H1 (cell line): Measurements from ENCODE around the gene VAX1. TPM values are rescaled to one million over a fixed set of nuclear protein-coding genes. Genes with fewer than 3 reads are reported as not detected.

Source experiments
- CTCF ChIA-PET: fragments of 300-600 bp; sonication (Branson Sonifier 250); formaldehyde crosslinking; loops from one replicate; lab custom pipeline; 2021; ENCODE audit not compliant: partially characterized antibody; lab: Charles Lee
- POLR2A ChIA-PET: fragments of 300-600 bp; sonication (Branson Sonifier 250); formaldehyde crosslinking; loops from one replicate; lab custom pipeline; 2021; ENCODE audit warnings: inconsistent platforms; ENCODE audit not compliant: partially characterized antibody; lab: Charles Lee
- DNase-seq, 2 experiments: peaks; one replicate each; pipeline versions ENCODE4 v3.0.0 to v3.0.0-alpha.2; 2010 to 2022; ENCODE audit warnings: low spot score in 2 of 2, low read depth in 1 of 2, mixed read lengths in 1 of 2
- FAIRE-seq: peaks from 2 replicates; lab custom pipeline; 2011; peaks lifted over from hg19 to GRCh38; lab: Jason Lieb, UNC
- H2AFZ ChIP-seq: 2 replicates; pipeline ENCODE4 v1.8.1; 2012; ENCODE audit warnings: low read length, inconsistent platforms
- H2AK5ac ChIP-seq: 2 replicates; pipeline ENCODE4 v1.6.1; 2013; ENCODE audit warnings: low read depth, low read length
- H2BK120ac ChIP-seq: replicated peaks from 2 replicates; pipeline ENCODE3; 2013; ENCODE audit warnings: low read depth, low read length, inconsistent platforms
- H2BK12ac ChIP-seq: 2 replicates; pipeline ENCODE4 v1.6.1; 2013; ENCODE audit warnings: low read depth, low read length
- H2BK15ac ChIP-seq: 2 replicates; pipeline ENCODE4 v1.6.1; 2013; ENCODE audit warnings: low read length
- H2BK20ac ChIP-seq: 2 replicates; pipeline ENCODE4 v1.6.1; 2013; ENCODE audit warnings: low read length
- H2BK5ac ChIP-seq: 2 replicates; pipeline ENCODE4 v1.6.1; 2013; ENCODE audit warnings: low read depth, low read length
- H3K14ac ChIP-seq: 2 replicates; pipeline ENCODE4 v1.6.1; 2013; ENCODE audit warnings: inconsistent platforms; ENCODE audit not compliant: insufficient read length
- H3K18ac ChIP-seq: 2 replicates; pipeline ENCODE4 v1.6.1; 2013; ENCODE audit warnings: low read length; ENCODE audit errors: extremely low read depth
- H3K23ac ChIP-seq: 2 replicates; pipeline ENCODE4 v1.6.1; 2013; ENCODE audit warnings: inconsistent platforms; ENCODE audit not compliant: insufficient read length
- H3K23me2 ChIP-seq: 2 replicates; pipeline ENCODE4 v1.6.1; 2013; ENCODE audit warnings: low read depth, low read length
- H3K27ac ChIP-seq: 2 replicates; pipeline ENCODE4 v1.6.1; 2011; ENCODE audit warnings: low read depth, low read length, inconsistent platforms
- H3K27me3 ChIP-seq, 4 experiments: replicated peaks in 1 of 4; 1 replicate in 1 of 4; 2 replicates in 3 of 4; pipeline versions ENCODE4 v1.6.1 to v1.8.1; 2011 to 2013; ENCODE audit warnings: low read length in 3 of 4, mild to moderate bottlenecking in 3 of 4, inconsistent platforms in 2 of 4, mixed read lengths in 2 of 4, moderate library complexity in 1 of 4; ENCODE audit not compliant: control insufficient read depth in 3 of 4, insufficient read depth in 3 of 4; ENCODE audit errors: extremely low read depth in 1 of 4
- H3K36me3 ChIP-seq, 4 experiments: 2 replicates each; pipeline versions ENCODE4 v1.6.1 to v1.8.1; 2011 to 2013; ENCODE audit warnings: mild to moderate bottlenecking in 4 of 4, low read length in 3 of 4, moderate library complexity in 2 of 4, control low read depth in 1 of 4, inconsistent platforms in 1 of 4; ENCODE audit not compliant: insufficient read depth in 4 of 4, control insufficient read depth in 2 of 4
- H3K4ac ChIP-seq: replicated peaks from 2 replicates; pipeline ENCODE3; 2013; ENCODE audit warnings: low read length, low read depth, mixed read lengths, inconsistent platforms; ENCODE audit not compliant: insufficient read length
- H3K4me1 ChIP-seq, 4 experiments: replicated peaks in 1 of 4; 1 replicate in 1 of 4; 2 replicates in 3 of 4; pipeline versions ENCODE4 v1.6.1 to v1.8.1; 2011 to 2013; ENCODE audit warnings: low read length in 3 of 4, inconsistent platforms in 2 of 4, mixed read lengths in 1 of 4; ENCODE audit not compliant: insufficient read depth in 4 of 4, control insufficient read depth in 3 of 4
- H3K4me2 ChIP-seq, 2 experiments: 2 replicates each; pipeline versions ENCODE4 v1.6.1 to v1.8.1; 2011 to 2013; ENCODE audit warnings: low read depth in 2 of 2, low read length in 2 of 2, control low read depth in 1 of 2, inconsistent platforms in 1 of 2, mild to moderate bottlenecking in 1 of 2; ENCODE audit not compliant: insufficient read depth in 1 of 2
- H3K4me3 ChIP-seq, 4 experiments: fragments of 200-600, 300-600 bp in 1 of 4; sonication (generic), shearing (Covaris generic), sonication (Bioruptor Twin) in 1 of 4; 2 replicates each; pipeline versions ENCODE4 v1.5.1 to v1.8.1; 2011 to 2016; ENCODE audit warnings: low read length in 4 of 4, low read depth in 3 of 4, control low read depth in 2 of 4, inconsistent platforms in 2 of 4, mild to moderate bottlenecking in 2 of 4, mixed read lengths in 1 of 4, moderate library complexity in 1 of 4; ENCODE audit not compliant: insufficient read depth in 2 of 4; ENCODE audit errors: extremely low read depth in 1 of 4
- H3K56ac ChIP-seq: replicated peaks from 2 replicates; pipeline ENCODE3; 2013; ENCODE audit warnings: low read depth, mild to moderate bottlenecking, mixed read lengths, low read length, inconsistent platforms; ENCODE audit not compliant: insufficient read length
- H3K79me1 ChIP-seq: 2 replicates; pipeline ENCODE4 v1.6.1; 2013; ENCODE audit warnings: low read depth, low read length, control low read depth
- H3K79me2 ChIP-seq, 2 experiments: 2 replicates each; pipeline versions ENCODE4 v1.6.1 to v1.8.1; 2012 to 2013; ENCODE audit warnings: low read length in 2 of 2, mild to moderate bottlenecking in 2 of 2, inconsistent platforms in 1 of 2; ENCODE audit not compliant: insufficient read depth in 2 of 2, control insufficient read depth in 1 of 2
- H3K9ac ChIP-seq, 4 experiments: replicated peaks in 1 of 4; 1 replicate in 1 of 4; 2 replicates in 3 of 4; pipeline versions ENCODE4 v1.6.1 to v1.8.1; 2011 to 2013; ENCODE audit warnings: low read depth in 3 of 4, low read length in 3 of 4, control low read depth in 2 of 4, mild to moderate bottlenecking in 2 of 4, moderate library complexity in 2 of 4, inconsistent platforms in 1 of 4; ENCODE audit errors: extremely low read depth in 1 of 4
- H3K9me3 ChIP-seq, 2 experiments: 2 replicates each; pipeline versions ENCODE4 v1.6.1 to v1.8.1; 2012 to 2013; ENCODE audit warnings: mild to moderate bottlenecking in 2 of 2, moderate library complexity in 2 of 2, control low read depth in 1 of 2, inconsistent platforms in 1 of 2, low read depth in 1 of 2, low read length in 1 of 2, mixed read lengths in 1 of 2; ENCODE audit not compliant: insufficient read depth in 2 of 2
- H4K20me1 ChIP-seq, 2 experiments: replicated peaks in 1 of 2; 2 replicates each; pipeline versions ENCODE3 to v1.8.1; 2011 to 2013; ENCODE audit warnings: inconsistent platforms in 2 of 2, low read length in 2 of 2, mild to moderate bottlenecking in 1 of 2; ENCODE audit not compliant: insufficient read depth in 2 of 2, control insufficient read depth in 1 of 2
- H4K5ac ChIP-seq: 2 replicates; pipeline ENCODE4 v1.6.1; 2013; ENCODE audit warnings: low read length, low read depth, mixed read lengths, inconsistent platforms; ENCODE audit not compliant: insufficient read length
- H4K8ac ChIP-seq: 2 replicates; pipeline ENCODE4 v1.8.0; 2013; ENCODE audit warnings: mild to moderate bottlenecking, moderate library complexity, low read length, inconsistent platforms; ENCODE audit not compliant: insufficient read depth; ENCODE audit errors: extremely low read depth
- H4K91ac ChIP-seq: replicated peaks from 2 replicates; pipeline ENCODE3; 2013; ENCODE audit warnings: low read length, mixed read lengths, inconsistent platforms; ENCODE audit not compliant: insufficient read length
- CTBP2 ChIP-seq: IDR thresholded peaks from 2 replicates; pipeline ENCODE4 v1.7.0; 2011; ENCODE audit warnings: borderline replicate concordance, mild to moderate bottlenecking, moderate library complexity, mixed read lengths, low read length; ENCODE audit not compliant: insufficient read depth, insufficient read length
- KDM4A ChIP-seq: IDR thresholded peaks from one replicate; pipeline ENCODE4 v1.7.1; 2012; ENCODE audit warnings: low read depth, mild to moderate bottlenecking, moderate library complexity, low read length, inconsistent platforms; ENCODE audit not compliant: severe bottlenecking
- SUZ12 ChIP-seq: fragments of 200-600 bp; sonication (generic); IDR thresholded peaks from 2 replicates; pipeline ENCODE4 v1.6.1; 2012; ENCODE audit warnings: mild to moderate bottlenecking, inconsistent platforms, low read length, moderate library complexity, mixed read lengths
- YY1 ChIP-seq: IDR thresholded peaks from 2 replicates; pipeline ENCODE4 v1.6.1; 2011; ENCODE audit warnings: low read depth, mild to moderate bottlenecking, low read length
- WGBS, 2 experiments: shearing (Covaris generic) in 1 of 2; methylation state at CpG; one replicate each; pipeline versions ENCODE4 v1.1.6 to v1.1.7; 2013 to 2015; ENCODE audit warnings: low lambda C conversion rate in 2 of 2, mixed read lengths in 2 of 2, inconsistent platforms in 1 of 2, low coverage in 1 of 2, missing lambda C conversion rate in 1 of 2; ENCODE audit not compliant: insufficient replicate concordance in 2 of 2, insufficient coverage in 1 of 2, insufficient read length in 1 of 2; ENCODE audit errors: extremely low coverage in 1 of 2, missing lambda C conversion rate in 1 of 2; 5-methylcytosine and 5-hydroxymethylcytosine counted together
- polyA plus RNA-seq, 7 experiments: library from polyadenylated mRNA; depleted of rRNA in 3 of 7; stranded (reverse) in 5 of 7; unstranded in 2 of 7; fragments of >200 nt in 5 of 7; fragments of 200-250 nt in 2 of 7; gene quantifications; 1 replicate in 5 of 7; 2 replicates in 1 of 7; 4 replicates in 1 of 7; pipeline versions ENCODE4 v1.2.1 to v1.2.3, GENCODE V29; 2011 to 2013; ENCODE audit warnings: missing spikeins in 2 of 7, mixed read lengths in 2 of 7
- total RNA-seq: library from RNA; stranded (reverse); fragmentation: NEBNext Ultra II Directional; extraction: Animal tissue kit (Norgen Biotek cat#: 25700); gene quantifications from 2 replicates; pipeline ENCODE4 v1.2.1, GENCODE V29; 2021
- TF ChIP-seq, protein P1 (sequence below), 3 experiments: IDR thresholded peaks; 1 replicate in 2 of 3; 2 replicates in 1 of 3; pipeline versions ENCODE4 v1.5.1 to v1.6.1; 2011; ENCODE audit warnings: low read length in 3 of 3, mild to moderate bottlenecking in 3 of 3, inconsistent platforms in 2 of 3, low read depth in 1 of 3, moderate library complexity in 1 of 3; ENCODE audit not compliant: insufficient read depth in 1 of 3; ENCODE audit errors: control extremely low read depth in 1 of 3
- TF ChIP-seq, protein P2 (sequence below): IDR thresholded peaks from 2 replicates; pipeline ENCODE4 v1.6.1; 2011; ENCODE audit warnings: low read depth, mild to moderate bottlenecking, low read length; ENCODE audit not compliant: insufficient read depth

The VAX1 gene
- total and polyA plus RNA-seq, 2 of the 8 experiments (the other 6 are each of a cell fraction or from before 2014, with no cell fraction given), result not detected

DNA sequence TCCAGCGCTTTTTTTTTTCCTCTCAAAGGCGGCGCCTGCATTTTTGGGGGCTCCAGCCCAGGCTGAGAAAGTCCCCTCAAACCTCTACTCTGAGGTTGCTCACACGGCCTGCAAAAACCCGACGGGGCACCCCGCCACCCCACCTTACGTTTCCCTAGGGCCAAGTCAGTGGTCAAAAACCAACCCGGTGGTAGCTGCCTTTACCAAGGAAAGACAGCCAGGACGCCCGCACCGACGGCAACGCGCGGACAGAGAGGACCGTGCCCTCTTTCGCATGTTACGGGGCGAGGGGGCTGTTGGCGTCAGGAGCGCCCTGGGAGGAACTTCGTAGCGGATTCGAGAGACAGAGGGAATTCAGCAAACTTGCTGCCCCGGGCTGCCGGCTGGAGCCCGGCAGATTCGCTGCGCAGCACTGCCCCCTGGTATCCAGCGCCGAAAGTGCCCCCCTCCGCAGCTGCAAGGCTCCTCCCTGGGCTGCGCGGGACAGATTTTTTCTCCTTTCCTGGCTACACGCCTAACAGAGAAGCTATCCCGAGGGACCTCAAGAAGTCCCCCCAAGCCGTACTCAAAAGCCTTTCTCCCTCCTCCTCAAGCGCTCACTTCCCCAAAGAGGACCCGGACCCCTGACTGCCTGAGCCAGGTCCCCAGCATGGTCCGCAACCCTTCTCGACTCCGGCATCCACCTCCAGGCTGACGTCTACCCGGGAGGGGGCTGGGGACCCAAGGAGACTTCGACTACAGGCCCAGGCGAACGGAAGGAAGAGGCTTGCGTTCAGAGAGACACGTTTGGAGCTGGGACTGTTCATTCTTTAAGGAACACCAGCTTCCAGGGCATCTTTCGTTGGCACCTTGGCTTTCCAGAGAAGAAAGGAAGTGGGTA lies 27.7 kb upstream of the VAX1 start:
- Histone ChIP-seq H3K56ac (no peak overlapping the region), H3K27me3 (peaks cover 80 to 98% (median 95%) of the 10 kb centered on the region in 4 experiments), H3K4me1 (peaks cover 5 to 24% (median 8%) of the 10 kb centered on the region in 4 experiments), H3K14ac (no peak overlapping the region), H4K5ac (no peak overlapping the region), H2AFZ (no peak overlapping the region; the same call in 1 of the 2 replicates), H2AK5ac (no peak overlapping the region), H3K9ac (no peak overlapping the region), H3K23me2 (peaks cover 8% of the 10 kb centered on the region), H2BK20ac (no peak overlapping the region), H4K91ac (no peak overlapping the region), H3K27ac (no peak overlapping the region), H2BK5ac (no peak overlapping the region), H4K20me1 (peaks cover 18 to 21% of the 10 kb centered on the region in 2 experiments), H3K18ac (no peak overlapping the region; the same call in 1 of the 2 replicates), H3K4me2 (peak overlapping the region; percentile 38 to 62), H2BK120ac (no peak overlapping the region), H3K9me3 (no peaks in the 10 kb centered on the region), H2BK15ac (no peak overlapping the region), H3K36me3 (0 out of 8 replicates have a peak, but pooled peaks cover 0 to 3% (median 0%) of the 10 kb centered on the region in 4 experiments), H3K4ac (no peak overlapping the region), H3K79me2 (no peaks in the 10 kb centered on the region), H2BK12ac (no peak overlapping the region), H3K79me1 (no peaks in the 10 kb centered on the region), H3K4me3 (peak overlapping the region in 1 of 4 experiments; percentile 48; a peak in 4 of 8 replicates), H3K23ac (no peak overlapping the region), H4K8ac (no peak overlapping the region)
- FAIRE-seq (no peak), DNase-seq (peak; percentile 73 to 87)
- WGBS, 2 experiments, result 5% methylated on average over 50 of the region's 51 CpGs; no CpG with 5 or more reads in 1 of the 2 experiments
- POLR2A ChIA-PET, result interaction anchor here (0.7 to 4.6 kb wide), 2 partner anchors 29 to 36 kb away, joined by 3 to 24 read pairs; partner anchors contain the start of gene VAX1
- CTCF ChIA-PET, result interaction anchor here (0.6 to 15.5 kb wide), 30 partner anchors 7 to 490 kb away, joined by 3 to 531 read pairs (median 4); partner anchors contain the start of genes SHTN1 and VAX1
- TF ChIP-seq KDM4A (peak; percentile 52), CTBP2 (peak; percentile 70), SUZ12 (peak; percentile 75), YY1 (0 out of 2 replicates have a peak, but pooled peaks have one; percentile 18)
- TF ChIP-seq, protein P1, sequence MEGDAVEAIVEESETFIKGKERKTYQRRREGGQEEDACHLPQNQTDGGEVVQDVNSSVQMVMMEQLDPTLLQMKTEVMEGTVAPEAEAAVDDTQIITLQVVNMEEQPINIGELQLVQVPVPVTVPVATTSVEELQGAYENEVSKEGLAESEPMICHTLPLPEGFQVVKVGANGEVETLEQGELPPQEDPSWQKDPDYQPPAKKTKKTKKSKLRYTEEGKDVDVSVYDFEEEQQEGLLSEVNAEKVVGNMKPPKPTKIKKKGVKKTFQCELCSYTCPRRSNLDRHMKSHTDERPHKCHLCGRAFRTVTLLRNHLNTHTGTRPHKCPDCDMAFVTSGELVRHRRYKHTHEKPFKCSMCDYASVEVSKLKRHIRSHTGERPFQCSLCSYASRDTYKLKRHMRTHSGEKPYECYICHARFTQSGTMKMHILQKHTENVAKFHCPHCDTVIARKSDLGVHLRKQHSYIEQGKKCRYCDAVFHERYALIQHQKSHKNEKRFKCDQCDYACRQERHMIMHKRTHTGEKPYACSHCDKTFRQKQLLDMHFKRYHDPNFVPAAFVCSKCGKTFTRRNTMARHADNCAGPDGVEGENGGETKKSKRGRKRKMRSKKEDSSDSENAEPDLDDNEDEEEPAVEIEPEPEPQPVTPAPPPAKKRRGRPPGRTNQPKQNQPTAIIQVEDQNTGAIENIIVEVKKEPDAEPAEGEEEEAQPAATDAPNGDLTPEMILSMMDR (IDR thresholded peaks at IDR 0.05; ENCODE audit: control extremely low read depth in 1 of 3, insufficient read depth in 1 of 3, low read depth in 1 of 3, low read length in 3 of 3), result peak; percentile 75 to 82 (median 76)
- TF ChIP-seq, protein P2, sequence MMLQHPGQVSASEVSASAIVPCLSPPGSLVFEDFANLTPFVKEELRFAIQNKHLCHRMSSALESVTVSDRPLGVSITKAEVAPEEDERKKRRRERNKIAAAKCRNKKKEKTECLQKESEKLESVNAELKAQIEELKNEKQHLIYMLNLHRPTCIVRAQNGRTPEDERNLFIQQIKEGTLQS, result no peak
